Esophagus squamous epithelium (tissue), 4 donors: ENCODE results near the gene RAB35.

Experiments
- CTCF ChIP-seq, 6 experiments: fragments of 450-650 bp in 4 of 6; fragments of 200-600 bp in 2 of 6; sonication (generic) in 2 of 6; IDR thresholded peaks; one replicate each; pipeline ENCODE4 v1.5.1; 2016 to 2019; ENCODE audit warnings: antibody characterized with exemption in 6 of 6, mild to moderate bottlenecking in 4 of 6, moderate library complexity in 4 of 6
- POLR2A ChIP-seq, 4 donors: fragments of 450-650 bp; IDR thresholded peaks; one replicate each; pipeline ENCODE4 v1.6.1; 2017; ENCODE audit warnings: antibody characterized with exemption in 4 of 4, mild to moderate bottlenecking in 4 of 4, moderate library complexity in 3 of 4

- no peak for TF ChIP-seq CTCF (IDR thresholded peaks at IDR 0.05)
- TF ChIP-seq POLR2A (IDR thresholded peaks at IDR 0.05): no peak
Measured at GRCh38 chr12:120132054-120132836, 15.7 kb upstream of the RAB35 start.
